ENCODE results near the gene SNX2.
A peak's percentile ranks its signal among the peaks of the same experiment; 100 is the strongest.

SNX2 gene

DNA sequence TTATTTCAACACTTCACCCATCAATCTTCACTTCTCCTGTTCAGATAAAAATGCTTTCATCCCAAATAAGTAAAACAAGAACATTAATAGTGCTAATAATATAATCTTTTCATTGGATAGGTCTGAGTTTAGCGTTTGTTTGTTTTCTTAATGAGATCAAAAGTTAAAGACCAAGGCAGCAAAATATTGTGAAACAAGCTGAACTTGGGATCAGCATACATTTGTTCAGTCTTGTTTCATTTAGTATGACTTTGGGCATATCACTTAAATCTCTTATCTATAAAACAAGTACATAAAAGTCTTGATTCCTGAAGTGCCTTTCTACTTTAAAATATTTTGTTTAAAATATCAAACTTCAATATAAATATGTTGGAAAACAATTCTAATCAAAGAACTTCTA, 57.1 kb downstream of the SNX2 start:
- in situ Hi-C loops (cut with MboI; ENCODE audit: low sequenced_read_pairs, unreplicated experiment): no loop called here
- TF ChIP-seq, protein P1, sequence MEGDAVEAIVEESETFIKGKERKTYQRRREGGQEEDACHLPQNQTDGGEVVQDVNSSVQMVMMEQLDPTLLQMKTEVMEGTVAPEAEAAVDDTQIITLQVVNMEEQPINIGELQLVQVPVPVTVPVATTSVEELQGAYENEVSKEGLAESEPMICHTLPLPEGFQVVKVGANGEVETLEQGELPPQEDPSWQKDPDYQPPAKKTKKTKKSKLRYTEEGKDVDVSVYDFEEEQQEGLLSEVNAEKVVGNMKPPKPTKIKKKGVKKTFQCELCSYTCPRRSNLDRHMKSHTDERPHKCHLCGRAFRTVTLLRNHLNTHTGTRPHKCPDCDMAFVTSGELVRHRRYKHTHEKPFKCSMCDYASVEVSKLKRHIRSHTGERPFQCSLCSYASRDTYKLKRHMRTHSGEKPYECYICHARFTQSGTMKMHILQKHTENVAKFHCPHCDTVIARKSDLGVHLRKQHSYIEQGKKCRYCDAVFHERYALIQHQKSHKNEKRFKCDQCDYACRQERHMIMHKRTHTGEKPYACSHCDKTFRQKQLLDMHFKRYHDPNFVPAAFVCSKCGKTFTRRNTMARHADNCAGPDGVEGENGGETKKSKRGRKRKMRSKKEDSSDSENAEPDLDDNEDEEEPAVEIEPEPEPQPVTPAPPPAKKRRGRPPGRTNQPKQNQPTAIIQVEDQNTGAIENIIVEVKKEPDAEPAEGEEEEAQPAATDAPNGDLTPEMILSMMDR (IDR thresholded peaks at IDR 0.05; ENCODE audit: borderline replicate concordance, control extremely low read depth, extremely low read depth, insufficient read depth, missing control alignments): no peak
- DNase-seq (ENCODE audit: low spot score): no peak

- DNase-seq (ENCODE audit: low spot score): no peak
- in situ Hi-C loops (cut with MboI; ENCODE audit: low sequenced_read_pairs, unreplicated experiment): no loop called here
- TF ChIP-seq, protein P1 (IDR thresholded peaks at IDR 0.05; ENCODE audit: borderline replicate concordance, control extremely low read depth, extremely low read depth, insufficient read depth, missing control alignments): no peak
These were observed 60.8 kb downstream of the SNX2 start for GRCh38 chr5:122835681-122836080.

GRCh38 chr5:122836947-122837346, 62.1 kb downstream of the SNX2 start:
- DNase-seq (ENCODE audit: low spot score): no peak
- TF ChIP-seq, protein P1 (IDR thresholded peaks at IDR 0.05; ENCODE audit: borderline replicate concordance, control extremely low read depth, extremely low read depth, insufficient read depth, missing control alignments): no peak
- in situ Hi-C loops (cut with MboI; ENCODE audit: low sequenced_read_pairs, unreplicated experiment): no loop called here

GRCh38 chr5:122839731-122840130, 64.9 kb downstream of the SNX2 start:
- no peak for DNase-seq (ENCODE audit: low spot score)
- TF ChIP-seq, protein P1 (IDR thresholded peaks at IDR 0.05; ENCODE audit: borderline replicate concordance, control extremely low read depth, extremely low read depth, insufficient read depth, missing control alignments): no peak
- in situ Hi-C loops (cut with MboI; ENCODE audit: low sequenced_read_pairs, unreplicated experiment): no loop called here

DNA sequence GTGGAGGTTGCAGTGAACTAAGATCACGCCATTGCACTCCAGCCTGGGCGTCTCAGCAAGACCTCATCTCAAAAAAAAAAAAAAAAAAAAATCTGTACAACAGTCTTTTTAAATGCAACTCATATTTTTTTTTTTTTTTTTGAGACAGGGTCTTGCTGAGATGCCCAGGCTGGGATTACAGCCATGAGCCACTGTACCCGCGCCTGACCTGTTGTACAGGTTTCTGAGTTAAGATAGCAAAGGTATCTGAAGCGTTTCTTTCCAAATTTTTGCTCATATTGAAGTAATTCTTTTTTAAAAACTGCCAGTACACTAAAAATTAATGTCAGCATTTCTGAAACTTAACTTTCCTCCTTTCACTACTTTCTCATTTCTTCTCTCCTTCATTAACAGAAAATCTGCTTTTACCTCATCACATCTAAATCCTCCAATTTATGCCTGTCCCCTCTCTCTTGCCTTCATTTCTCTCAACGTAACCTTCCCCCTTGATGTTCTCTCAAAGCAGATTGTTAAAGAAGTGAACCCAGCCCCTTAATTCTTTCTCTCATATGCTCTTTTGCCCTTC, 67.2 kb downstream of the SNX2 start:
- no peak for DNase-seq (ENCODE audit: low spot score)
- in situ Hi-C loops (cut with MboI; ENCODE audit: low sequenced_read_pairs, unreplicated experiment): no loop called here
- TF ChIP-seq, protein P1 (IDR thresholded peaks at IDR 0.05; ENCODE audit: borderline replicate concordance, control extremely low read depth, extremely low read depth, insufficient read depth, missing control alignments): no peak

GRCh38 chr5:122844136-122844909, 69.4 kb downstream of the SNX2 start:
- DNase-seq (ENCODE audit: low spot score): peak; percentile 18
- in situ Hi-C loops (cut with MboI; ENCODE audit: low sequenced_read_pairs, unreplicated experiment): no loop called here
- TF ChIP-seq, protein P1 (IDR thresholded peaks at IDR 0.05; ENCODE audit: borderline replicate concordance, control extremely low read depth, extremely low read depth, insufficient read depth, missing control alignments): no peak
